GM18873 (cell line): ENCODE measurements around the gene DHX32.

Experiments used
- ATAC-seq: cut with Tn5 transposase; IDR thresholded peaks from one replicate; pipeline ENCODE4 v1.9.1; 2021; ENCODE audit warnings: mild to moderate bottlenecking, moderate library complexity, moderate number of reproducible peaks; ENCODE audit not compliant: unreplicated experiment, low FRiP score

The DHX32 gene

DNA sequence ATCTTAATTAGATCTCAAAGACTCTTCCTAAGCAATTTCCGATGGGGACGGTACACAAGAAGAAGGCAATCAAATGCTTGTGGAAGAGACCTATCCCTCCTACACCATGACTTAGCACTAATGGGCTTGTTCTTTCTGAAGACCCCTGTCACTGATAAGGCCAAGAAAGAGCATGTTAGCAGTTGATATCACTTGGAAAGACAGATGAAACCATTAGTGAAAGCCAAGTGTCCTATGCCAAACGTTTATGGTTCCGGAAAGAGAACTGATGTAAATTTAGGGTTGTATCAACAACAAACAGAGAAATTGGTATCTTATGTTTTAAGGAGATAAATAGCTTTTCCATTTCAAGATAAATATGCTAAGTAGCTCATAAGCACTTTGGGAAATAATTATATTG is 64.5 kb downstream of the DHX32 start:
- ATAC-seq = no peak

DNA sequence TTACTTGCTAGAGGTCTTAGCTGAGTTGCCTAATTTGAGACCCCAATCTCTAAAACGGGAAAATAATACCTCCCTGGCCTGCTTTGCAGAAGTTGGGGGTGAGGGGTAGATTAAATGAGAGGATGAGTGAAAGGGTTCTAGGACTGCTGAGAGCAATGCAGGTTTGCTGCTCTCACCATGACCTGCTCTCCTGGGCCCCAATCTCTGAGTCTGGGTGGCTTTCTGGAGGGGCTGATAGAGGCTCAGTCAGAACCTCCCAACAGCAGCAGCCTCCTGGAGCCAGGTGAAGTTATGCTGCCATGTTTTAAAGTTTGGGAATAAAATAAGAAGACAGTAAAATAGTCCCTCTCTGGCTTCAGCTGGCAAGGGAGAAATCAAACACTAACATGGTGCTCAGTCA is 65.3 kb downstream of the DHX32 start:
- ATAC-seq = no peak

DNA sequence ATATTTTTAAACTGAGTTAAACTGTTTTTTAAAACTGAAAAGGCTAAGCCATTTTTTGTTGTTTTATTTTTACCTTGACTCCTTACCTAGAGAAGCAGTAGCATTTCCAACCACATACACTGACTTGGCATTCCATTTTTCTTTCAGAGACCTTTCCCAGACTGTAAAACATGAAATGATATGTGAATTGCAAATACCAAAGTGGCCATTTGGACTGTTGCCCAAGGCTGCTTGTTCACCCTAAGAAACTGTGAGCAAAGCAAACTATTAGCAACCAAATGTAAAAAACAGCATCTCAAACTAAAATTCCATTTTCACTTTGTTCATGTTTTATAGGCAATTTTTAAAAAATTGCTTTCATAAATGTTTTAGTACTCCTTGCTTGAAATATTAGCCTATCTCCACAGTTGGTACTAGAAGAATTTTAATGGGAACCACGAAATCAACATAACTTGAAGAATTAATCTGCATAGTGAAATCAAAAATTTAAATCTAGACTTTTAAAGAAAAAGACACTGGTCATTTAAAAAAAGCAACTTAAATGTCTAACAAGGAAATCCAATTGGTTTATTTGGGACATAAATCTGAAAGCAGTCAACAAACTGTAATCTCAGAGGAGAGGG is 68.9 kb downstream of the DHX32 start:
- ATAC-seq = no peak

DNA sequence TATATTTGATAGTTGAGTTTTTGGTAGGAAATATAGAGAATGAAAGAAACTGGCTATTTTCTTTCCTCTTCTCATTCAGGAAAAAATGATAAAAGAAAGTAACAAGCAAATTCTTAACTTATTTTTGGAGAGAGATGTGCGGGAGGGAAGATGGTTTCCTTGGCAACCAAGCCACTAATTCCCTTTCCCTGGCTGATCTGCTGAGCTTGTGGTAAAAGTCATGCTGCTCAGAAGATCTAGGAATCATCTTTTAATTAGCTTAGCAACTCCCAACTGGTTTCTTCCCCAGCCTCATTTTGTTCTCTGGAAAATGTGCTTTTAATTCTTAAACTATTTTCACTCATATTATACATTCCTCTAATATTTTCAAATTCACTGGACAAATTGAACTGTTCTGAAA is 69.8 kb downstream of the DHX32 start:
- no peak for ATAC-seq

DNA sequence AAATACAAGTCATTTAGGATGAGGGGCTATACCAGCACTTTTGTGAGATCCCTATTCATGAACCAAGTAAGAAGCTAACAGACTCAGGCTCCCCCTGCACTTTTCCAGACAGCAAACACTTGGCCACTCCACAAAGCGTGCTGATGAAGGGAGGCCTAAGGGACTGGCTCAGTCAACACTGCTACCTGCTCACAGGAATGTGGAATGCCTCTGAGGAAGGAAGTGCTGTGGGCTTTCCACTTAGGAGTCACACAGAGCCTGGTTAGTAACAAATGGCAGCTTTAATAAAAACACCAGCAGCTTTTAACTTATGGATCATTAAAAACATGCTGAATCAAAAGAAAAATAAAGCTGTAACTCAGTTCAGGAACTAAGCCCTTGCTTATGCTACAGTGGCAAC is 73.0 kb downstream of the DHX32 start:
- no peak for ATAC-seq

DNA sequence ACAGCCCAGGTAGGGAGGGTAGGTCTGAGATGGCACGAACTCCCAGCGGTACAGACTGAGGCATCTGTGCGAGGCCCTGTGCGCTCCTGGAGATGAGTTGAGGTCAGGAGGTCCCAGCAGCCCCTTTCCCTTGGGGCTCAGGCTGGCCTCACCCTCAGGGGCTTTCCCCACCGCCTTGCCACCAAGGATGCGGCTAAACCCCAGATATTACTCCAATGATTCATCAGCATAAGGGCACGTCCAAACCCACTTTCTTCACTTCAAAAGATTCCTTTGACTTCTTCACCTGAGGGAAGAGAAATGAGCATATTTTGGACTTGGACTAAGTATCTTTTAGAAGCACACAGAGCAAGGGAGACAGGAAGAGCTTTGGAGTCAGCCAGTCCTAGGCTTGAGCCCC is 78.4 kb downstream of the DHX32 start:
- ATAC-seq = no peak

DNA sequence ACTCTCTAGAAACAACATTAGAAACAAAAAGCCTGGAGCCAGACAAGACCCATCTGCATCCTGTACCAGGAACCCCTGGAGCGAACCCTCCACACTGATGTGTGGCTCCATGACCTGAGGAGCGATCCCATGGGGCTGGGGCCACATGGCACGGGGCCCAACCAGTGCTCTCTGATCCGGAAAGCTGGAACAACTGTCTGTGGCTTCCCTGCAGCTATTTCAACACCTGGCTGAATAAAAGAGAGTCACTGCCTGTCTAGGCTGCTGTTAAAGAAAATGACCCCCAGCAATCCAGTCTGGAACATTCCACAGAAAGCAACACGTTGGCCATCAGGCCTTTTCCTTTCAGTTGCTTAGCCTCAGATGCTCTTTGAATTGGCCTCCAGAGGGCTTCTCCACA is 79.0 kb downstream of the DHX32 start:
- ATAC-seq = no peak

DNA sequence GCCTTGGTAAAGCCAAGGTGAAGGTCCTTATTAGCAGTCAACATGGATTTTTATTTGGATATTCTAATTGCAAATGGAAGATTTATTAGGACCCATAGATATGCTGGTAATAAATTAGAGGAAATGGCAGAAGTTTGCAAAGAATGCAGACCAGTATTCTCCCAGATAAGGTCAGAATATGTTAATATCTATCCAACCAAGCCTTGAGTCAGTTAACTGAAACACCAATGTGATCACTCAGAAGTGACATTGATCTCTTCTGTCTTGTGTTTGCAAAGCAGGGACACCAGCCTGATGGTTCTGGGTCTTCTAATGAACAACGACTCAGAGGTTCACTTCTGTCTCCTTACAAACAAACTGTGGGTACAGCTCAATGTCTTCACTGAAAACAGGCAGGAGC is 79.5 kb downstream of the DHX32 start:
- no peak for ATAC-seq

DNA sequence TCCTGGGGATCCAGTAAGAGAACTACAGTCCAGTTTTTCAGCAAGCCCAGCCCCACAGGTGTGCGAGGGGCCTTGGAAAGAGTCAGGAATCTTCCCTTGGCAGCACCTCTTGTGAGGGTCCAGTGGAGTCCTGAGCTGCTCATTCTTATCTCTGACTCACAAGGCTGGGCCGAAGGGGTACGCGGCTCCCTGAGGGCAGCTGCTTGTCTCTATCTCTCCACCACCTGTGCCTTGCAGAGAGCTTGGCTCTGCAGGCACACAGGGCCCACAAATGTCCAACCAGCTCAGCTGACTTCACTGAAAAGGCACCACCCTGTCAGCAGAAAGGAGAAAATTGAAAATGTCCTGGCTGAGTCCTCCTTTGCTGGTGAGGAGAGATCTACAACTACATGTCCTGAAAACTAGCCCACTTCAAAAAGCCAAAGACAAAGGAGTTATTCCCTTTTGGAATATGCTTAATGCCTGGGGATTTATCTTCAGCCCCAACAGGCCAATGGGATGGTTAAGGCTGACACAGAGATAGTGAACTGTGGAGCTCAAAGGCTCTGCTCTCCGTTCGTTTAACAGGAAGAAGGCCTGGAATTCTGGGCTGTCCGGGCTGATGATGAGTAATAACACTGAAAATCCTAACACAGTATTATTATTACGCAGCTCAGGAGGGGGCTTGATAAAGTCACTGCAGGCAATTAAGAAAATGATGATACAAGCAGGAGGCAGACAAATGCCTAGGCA is 81.5 kb downstream of the DHX32 start:
- ATAC-seq = no peak

DNA sequence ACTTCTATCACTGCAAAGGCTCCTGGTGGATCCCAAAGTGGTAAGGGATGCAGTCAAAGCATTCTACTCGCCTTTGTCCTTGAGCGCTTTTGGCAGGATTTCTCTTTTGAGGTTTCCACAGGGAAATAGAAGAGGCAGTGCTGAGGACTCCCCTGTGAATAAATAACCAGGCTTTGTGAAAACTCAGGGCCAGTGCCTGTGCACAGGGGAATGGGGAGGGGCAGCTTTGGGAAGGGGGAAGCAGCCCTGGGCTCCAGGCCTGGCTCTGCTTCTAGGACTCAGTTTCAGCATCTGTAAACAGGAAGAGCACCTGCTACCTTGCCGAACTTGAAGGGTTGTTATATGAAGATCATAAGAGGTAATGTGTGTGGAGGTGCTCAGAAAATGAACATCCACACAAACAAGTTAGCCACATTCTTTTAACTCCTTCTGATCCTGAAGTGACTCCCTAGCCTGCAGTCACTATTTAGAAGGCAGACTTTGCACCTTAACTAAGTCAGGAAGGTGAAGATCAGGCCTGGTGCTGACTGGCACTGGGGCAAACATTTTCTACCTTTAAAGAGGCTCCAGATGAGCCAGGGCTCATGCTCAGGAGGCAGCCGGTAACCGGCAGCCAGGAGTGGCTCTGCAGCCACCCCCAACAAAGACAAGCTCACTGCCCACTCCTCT is 83.0 kb downstream of the DHX32 start:
- ATAC-seq = no peak

DNA sequence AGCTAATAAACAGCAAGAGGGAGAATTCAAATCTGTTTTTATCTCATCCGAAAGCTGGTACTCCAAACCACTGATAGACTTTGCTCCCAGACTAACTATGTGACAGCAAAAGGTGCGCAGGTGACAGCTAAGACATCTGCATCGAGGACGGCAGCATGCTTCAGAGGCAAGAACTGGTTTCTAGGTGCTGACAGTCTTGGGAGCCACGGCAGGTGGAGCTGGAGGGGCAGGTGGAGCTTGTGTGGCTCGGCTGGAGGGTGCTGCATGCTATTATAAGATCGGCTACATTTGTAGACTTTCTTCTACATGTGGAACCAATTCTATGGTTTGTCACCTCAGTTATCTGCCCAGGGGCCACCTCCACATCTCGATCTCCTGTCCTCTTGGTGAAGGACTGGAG is 83.7 kb downstream of the DHX32 start:
- ATAC-seq = no peak

DNA sequence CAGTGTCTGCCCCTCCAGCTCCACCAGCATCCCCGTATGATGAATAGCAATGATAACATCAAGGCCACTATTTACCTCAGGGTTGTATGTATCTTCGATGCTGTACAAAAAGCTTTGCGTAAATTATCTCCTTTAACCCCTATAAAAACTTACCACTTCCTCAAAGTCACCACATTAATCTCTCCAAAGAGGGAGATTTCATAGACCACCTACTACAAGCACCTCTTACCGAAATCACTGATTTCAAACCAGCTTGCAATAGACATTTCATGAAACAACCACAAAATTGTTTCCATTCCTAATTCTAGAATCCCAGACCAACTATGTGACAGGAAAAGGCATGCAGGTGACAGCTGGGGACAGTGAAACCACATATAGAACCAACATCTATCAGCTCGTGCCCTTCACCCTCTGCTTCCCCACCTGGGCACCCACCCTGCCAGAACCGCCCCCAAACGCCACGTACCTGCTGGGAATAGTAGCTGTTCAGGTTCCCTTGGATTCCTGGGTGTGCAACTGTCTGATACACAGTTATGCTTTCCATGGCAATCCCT is 85.4 kb downstream of the DHX32 start:
- no peak for ATAC-seq

DNA sequence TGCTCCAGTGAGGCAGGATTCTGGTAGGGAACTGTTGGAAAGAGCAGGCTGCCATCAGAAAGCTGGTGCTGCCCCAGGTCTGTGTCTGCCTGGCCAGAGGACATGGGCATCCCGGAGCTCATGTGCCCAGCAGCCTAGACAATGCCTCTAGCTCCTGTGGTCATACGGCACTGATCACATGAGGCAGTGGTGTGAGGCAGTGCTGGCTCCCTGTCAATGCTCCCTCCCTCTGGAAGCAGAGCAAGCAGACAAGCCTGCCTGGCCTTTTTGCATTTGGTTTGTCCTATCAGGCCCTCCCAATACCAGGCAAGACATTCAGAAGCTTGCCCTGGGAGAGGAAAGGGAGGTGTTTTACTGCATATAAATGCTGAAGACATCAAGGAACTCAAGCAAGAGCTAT is 86.0 kb downstream of the DHX32 start:
- no peak for ATAC-seq

DNA sequence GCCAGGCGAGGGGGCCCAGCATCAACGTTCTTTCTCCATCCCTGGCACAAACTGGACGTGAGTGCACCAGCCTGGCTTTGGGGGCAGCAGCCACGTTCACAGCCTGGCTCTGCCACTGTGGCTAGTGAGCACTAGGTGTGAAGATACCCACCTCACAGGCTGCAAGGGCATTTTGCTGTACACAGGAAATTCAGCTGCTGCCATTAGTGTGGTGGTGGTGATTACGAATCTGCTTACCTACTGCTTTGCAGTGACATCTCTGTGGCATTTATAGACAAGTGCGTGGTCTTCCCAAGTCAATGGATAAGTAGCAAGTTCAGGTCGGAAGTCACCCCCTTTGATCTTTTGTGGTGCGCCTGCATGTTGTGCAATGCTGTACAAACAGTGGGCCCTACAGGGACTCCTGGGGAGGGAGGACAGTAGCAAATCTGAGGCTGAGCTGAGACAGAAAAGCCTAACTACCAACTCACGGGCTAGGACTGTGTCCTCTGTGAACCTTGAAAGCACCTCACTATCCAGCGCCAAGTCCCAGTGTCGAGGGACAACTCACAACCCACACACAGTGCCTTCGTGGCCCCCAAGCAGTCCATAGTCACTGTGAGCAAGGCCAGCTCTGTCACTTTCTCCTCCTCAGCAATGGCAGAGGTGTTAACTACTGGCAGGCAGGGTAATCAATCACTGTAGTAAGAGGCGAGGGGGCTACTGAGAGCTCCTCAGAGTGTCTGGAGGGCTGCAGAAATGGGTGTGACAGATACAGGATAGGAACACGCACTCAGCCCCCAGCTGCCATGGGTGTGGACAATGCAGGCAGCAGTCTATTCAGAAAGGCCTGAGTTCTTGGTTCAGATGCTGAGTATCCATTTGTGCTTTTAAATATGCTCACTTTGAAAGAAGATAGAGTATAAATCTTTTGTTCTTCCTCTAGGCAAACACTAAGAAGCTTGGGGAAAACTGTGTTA is 88.5 kb downstream of the DHX32 start:
- ATAC-seq = no peak

DNA sequence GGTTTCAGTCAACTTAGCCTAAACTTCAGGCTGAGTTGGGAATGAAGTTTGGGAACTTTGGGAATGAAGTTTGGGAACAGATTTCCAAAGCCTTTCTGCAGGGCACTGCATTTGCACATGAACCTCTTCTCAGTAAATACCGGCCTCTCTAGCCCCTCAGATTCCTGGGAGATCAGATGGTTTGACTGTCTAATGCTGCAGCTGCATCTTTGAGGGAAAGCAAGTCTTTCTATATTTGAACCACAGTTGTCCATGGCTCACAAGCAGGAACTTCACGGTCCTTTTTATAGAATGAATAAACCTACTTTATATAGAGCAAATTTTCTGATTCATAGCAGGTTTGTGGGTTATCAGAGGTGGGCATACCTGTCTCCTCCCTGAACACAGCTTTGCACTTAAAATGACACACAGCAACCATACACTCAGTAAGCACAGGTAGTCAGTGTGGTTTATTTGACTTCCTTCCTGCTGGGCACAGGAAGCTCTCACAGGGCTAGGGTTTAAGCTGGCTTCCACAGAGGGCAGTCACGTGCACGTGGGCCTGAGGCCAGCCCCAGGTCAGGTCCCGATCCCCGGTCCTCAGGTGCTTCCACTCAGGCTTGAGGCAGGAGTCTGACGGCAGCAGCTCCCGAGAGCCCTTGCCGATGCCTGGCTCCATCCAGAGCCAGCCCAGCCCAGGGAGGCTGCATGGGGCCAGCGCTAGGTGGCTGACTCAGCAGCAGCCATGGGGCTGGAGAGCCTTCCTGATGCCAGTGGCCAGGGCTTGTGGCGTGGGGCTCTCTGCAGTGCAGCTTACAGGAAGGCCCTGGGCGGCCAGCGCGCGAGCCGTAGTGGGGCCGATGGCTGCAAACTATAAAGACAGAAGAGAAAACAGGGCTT is 92.7 kb downstream of the DHX32 start:
- no peak for ATAC-seq
